Stimulated activated CD8-positive, alpha-beta memory T cell treated with anti-CD3 and anti-CD28 coated beads, Interleukin-7, amount 100 ng/mL, for 4 hours (primary cell): Measurements from ENCODE around the gene RPS27A.
A peak's percentile ranks its signal among the peaks of the same experiment; 100 is the strongest.
"Not testable (repeated sequence)": the region's sequence is repeated elsewhere in the genome, so short reads cannot be mapped to it uniquely, and the experiment has no call there.

Source experiments
- DNase-seq, 2 donors: peaks; one replicate each; pipeline ENCODE4 v3.0.0-alpha.2; 2020; ENCODE audit warnings: low read depth in 2 of 2

RPS27A gene

GRCh38 chr2:55232084-55232862 is at the start of gene RPS27A, which contains the start of gene CLHC1:
TSS of gene RPS27A (plus strand) at chr2:55232688. CDS start at chr2:55232825, 137 bp downstream.
TSS of gene CLHC1 (minus strand) at chr2:55232293. CDS start at chr2:55222411, 9,882 bp downstream.
- peak; percentile 88 to 89 for DNase-seq

- DNase-seq, result not testable (repeated sequence)
Observed at GRCh38 chr2:55186837-55187236, 45.7 kb upstream of the RPS27A start.

- DNase-seq, result not testable (repeated sequence)
Observed at GRCh38 chr2:55191888-55192287, 40.6 kb upstream of the RPS27A start.

- DNase-seq, result no peak
Observed at GRCh38 chr2:55196526-55196925, 36.0 kb upstream of the RPS27A start.

GRCh38 chr2:55200416-55200815 is 32.1 kb upstream of the RPS27A start:
- DNase-seq, result no peak

GRCh38 chr2:55204536-55204935 is 28.0 kb upstream of the RPS27A start:
- no peak for DNase-seq

GRCh38 chr2:55204950-55205349 is 27.5 kb upstream of the RPS27A start:
- no peak for DNase-seq

GRCh38 chr2:55213822-55214221 is 18.7 kb upstream of the RPS27A start:
- no peak for DNase-seq

- DNase-seq, result no peak
Observed at GRCh38 chr2:55223958-55224760, 8.3 kb upstream of the RPS27A start.

- DNase-seq, result no peak
Observed at GRCh38 chr2:55224761-55225261, 7.7 kb upstream of the RPS27A start.

- DNase-seq, result no peak
Observed at GRCh38 chr2:55225481-55226020, 6.9 kb upstream of the RPS27A start.

- not testable (repeated sequence) for DNase-seq
Observed at GRCh38 chr2:55227437-55228225, 4.9 kb upstream of the RPS27A start.

- DNase-seq, result no peak
Observed at GRCh38 chr2:55228226-55228563, 4.3 kb upstream of the RPS27A start.

GRCh38 chr2:55229221-55229620 is 3.3 kb upstream of the RPS27A start:
- DNase-seq, result no peak

- DNase-seq, result no peak
Observed at GRCh38 chr2:55230551-55230950, 1.9 kb upstream of the RPS27A start.

- DNase-seq, result no peak
Observed at GRCh38 chr2:55231546-55232083, 873 bp upstream of the RPS27A start.

- peak; percentile 18 to 44 for DNase-seq
Observed at GRCh38 chr2:55232863-55233657, 572 bp downstream of the RPS27A start.

- DNase-seq, result no peak
Observed at GRCh38 chr2:55233658-55233940, 1.1 kb downstream of the RPS27A start.

GRCh38 chr2:55235724-55236538 is 3.4 kb downstream of the RPS27A start:
- DNase-seq, result no peak

- DNase-seq, result no peak
Observed at GRCh38 chr2:55236992-55237543, 4.6 kb downstream of the RPS27A start.
